WI38 (cell line): ENCODE results near the gene ID3.

Experiments
- H3K4me3 ChIP-seq: 2 replicates; pipeline ENCODE4 v1.5.1; 2011; ENCODE audit warnings: low read depth, mild to moderate bottlenecking, control low read depth, low read length
- TF ChIP-seq, protein P1 (sequence below): IDR thresholded peaks from 2 replicates; pipeline ENCODE4 v1.5.1; 2012; ENCODE audit warnings: low read depth, mild to moderate bottlenecking, control low read depth, low read length

The ID3 gene, protein sequence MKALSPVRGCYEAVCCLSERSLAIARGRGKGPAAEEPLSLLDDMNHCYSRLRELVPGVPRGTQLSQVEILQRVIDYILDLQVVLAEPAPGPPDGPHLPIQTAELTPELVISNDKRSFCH

GRCh38 chr1:23559136-23559984, at the start of gene ID3:
Gene ID3, minus strand, starts transcription at chr1:23559501. Its CDS starts 75 bp downstream, at chr1:23559426.
- peak within 1 kb of the TSS; percentile 95 for H3K4me3 ChIP-seq
- TF ChIP-seq, protein P1, sequence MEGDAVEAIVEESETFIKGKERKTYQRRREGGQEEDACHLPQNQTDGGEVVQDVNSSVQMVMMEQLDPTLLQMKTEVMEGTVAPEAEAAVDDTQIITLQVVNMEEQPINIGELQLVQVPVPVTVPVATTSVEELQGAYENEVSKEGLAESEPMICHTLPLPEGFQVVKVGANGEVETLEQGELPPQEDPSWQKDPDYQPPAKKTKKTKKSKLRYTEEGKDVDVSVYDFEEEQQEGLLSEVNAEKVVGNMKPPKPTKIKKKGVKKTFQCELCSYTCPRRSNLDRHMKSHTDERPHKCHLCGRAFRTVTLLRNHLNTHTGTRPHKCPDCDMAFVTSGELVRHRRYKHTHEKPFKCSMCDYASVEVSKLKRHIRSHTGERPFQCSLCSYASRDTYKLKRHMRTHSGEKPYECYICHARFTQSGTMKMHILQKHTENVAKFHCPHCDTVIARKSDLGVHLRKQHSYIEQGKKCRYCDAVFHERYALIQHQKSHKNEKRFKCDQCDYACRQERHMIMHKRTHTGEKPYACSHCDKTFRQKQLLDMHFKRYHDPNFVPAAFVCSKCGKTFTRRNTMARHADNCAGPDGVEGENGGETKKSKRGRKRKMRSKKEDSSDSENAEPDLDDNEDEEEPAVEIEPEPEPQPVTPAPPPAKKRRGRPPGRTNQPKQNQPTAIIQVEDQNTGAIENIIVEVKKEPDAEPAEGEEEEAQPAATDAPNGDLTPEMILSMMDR: no peak

- no peak overlapping the region for H3K4me3 ChIP-seq
- TF ChIP-seq, protein P1: no peak
Observed at GRCh38 chr1:23607944-23608343, 48.6 kb upstream of the ID3 start.

- H3K4me3 ChIP-seq: no peak overlapping the region
- TF ChIP-seq, protein P1: no peak
Observed at GRCh38 chr1:23601968-23602876, 42.9 kb upstream of the ID3 start.

- TF ChIP-seq, protein P1: no peak
- no peak overlapping the region for H3K4me3 ChIP-seq
Observed at GRCh38 chr1:23601135-23601967, 42.0 kb upstream of the ID3 start.

GRCh38 chr1:23600283-23600682, 41.0 kb upstream of the ID3 start:
- TF ChIP-seq, protein P1: no peak
- H3K4me3 ChIP-seq: no peak overlapping the region

DNA sequence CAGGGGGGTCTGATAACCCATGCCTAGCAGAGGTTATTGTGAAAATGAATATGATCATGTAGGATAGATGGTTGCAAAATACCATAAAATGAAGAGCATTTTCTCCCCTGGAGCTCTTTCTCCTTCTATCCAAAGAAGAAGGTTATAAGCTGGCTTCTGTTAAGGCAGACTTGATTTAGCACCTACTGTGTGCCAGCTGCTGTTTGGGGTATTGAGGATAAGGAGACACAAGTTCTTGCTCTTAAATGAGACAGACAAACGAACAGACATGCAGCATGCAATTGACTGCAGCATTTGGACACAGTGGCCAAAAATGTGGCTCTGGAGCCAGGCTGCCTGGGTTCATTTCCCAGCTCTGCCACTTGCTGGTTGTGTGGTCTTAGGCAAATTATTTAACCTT, 39.8 kb upstream of the ID3 start:
- TF ChIP-seq, protein P1: no peak
- H3K4me3 ChIP-seq: no peak overlapping the region
